PC-9 (cell line): ENCODE measurements around the gene ZNF516. TPM values are rescaled to one million over a fixed set of nuclear protein-coding genes. Genes with fewer than 3 reads are reported as not detected.

ENCODE experiments used
- BruUV-seq: library from RNA; stranded (reverse); fragments of 400-500 nt; replicated peaks from 2 replicates; lab custom pipeline; 2021; lab: Mats Ljungman, UMichigan
- CTCF ChIA-PET: fragments of 300-600 bp; sonication (Branson Sonifier 250); formaldehyde crosslinking; loops from one replicate; lab custom pipeline; 2022; ENCODE audit warnings: antibody characterized with exemption; lab: Charles Lee
- POLR2A ChIA-PET: fragments of 300-600 bp; sonication (Branson Sonifier 250); formaldehyde crosslinking; loops from one replicate; lab custom pipeline; 2022; ENCODE audit warnings: antibody characterized with exemption; ENCODE audit not compliant: unreplicated experiment; lab: Charles Lee
- DNase-seq, 2 experiments: peaks; one replicate each; pipeline versions ENCODE4 v3.0.0 to v3.0.0-alpha.2; 2015 to 2022; ENCODE audit warnings: mixed read lengths in 1 of 2
- H2AFZ ChIP-seq: fragments of 200-600 bp; sonication (generic); 2 replicates; pipeline ENCODE4 v1.8.1; 2017; ENCODE audit warnings: antibody characterized with exemption
- H3F3A ChIP-seq: fragments of 200-600 bp; sonication (generic); 2 replicates; pipeline ENCODE4 v1.8.1; 2017; ENCODE audit warnings: antibody characterized with exemption, mild to moderate bottlenecking, low read depth; ENCODE audit not compliant: insufficient read depth
- H3K27ac ChIP-seq: fragments of 200-600 bp; sonication (generic); 2 replicates; pipeline ENCODE4 v1.6.1; 2016; ENCODE audit warnings: mixed run types
- H3K27me3 ChIP-seq: fragments of 200-600 bp; sonication (generic); 2 replicates; pipeline ENCODE4 v1.6.1; 2016; ENCODE audit warnings: low read depth, mixed run types; ENCODE audit not compliant: insufficient read depth
- H3K36me3 ChIP-seq: fragments of 200-600 bp; sonication (generic); 2 replicates; pipeline ENCODE4 v1.6.1; 2016; ENCODE audit warnings: low read depth, mixed run types
- H3K4me1 ChIP-seq: fragments of 200-600 bp; sonication (generic); replicated peaks from 2 replicates; pipeline ENCODE4 v1.6.1; 2016; ENCODE audit warnings: mixed run types; ENCODE audit not compliant: insufficient read depth
- H3K4me2 ChIP-seq: fragments of 200-600 bp; sonication (generic); 2 replicates; pipeline ENCODE4 v1.6.1; 2017; ENCODE audit warnings: mixed run types
- H3K4me3 ChIP-seq: fragments of 200-600 bp; sonication (generic); 2 replicates; pipeline ENCODE4 v1.6.1; 2016; ENCODE audit warnings: mixed run types
- H3K79me2 ChIP-seq: fragments of 200-600 bp; sonication (generic); 2 replicates; pipeline ENCODE4 v1.6.1; 2017; ENCODE audit warnings: low read depth, mixed run types
- H3K9me2 ChIP-seq: fragments of 200-600 bp; sonication (generic); 2 replicates; pipeline ENCODE4 v1.8.1; 2017; ENCODE audit warnings: mild to moderate bottlenecking; ENCODE audit not compliant: insufficient read depth
- H3K9me3 ChIP-seq: fragments of 200-600 bp; sonication (generic); 2 replicates; pipeline ENCODE4 v1.8.1; 2016; ENCODE audit warnings: low read depth; ENCODE audit not compliant: insufficient read depth
- H4K20me1 ChIP-seq: fragments of 200-600 bp; sonication (generic); 2 replicates; pipeline ENCODE4 v1.8.1; 2017; ENCODE audit not compliant: insufficient read depth
- EZH2 ChIP-seq: fragments of 200-600 bp; sonication (generic); IDR thresholded peaks from 2 replicates; pipeline ENCODE4 v1.8.0; 2017; ENCODE audit warnings: antibody characterized with exemption, low read depth
- intact Hi-C: fragments of 100-400 bp; cut with micrococcal nuclease; formaldehyde crosslinking; loops from one replicate; pipeline ENCODE4 v1.10.0; 2022; ENCODE audit not compliant: unreplicated experiment
- total RNA-seq: library from RNA; stranded (reverse); gene quantifications from 2 replicates; pipeline ENCODE4 v1.2.3, GENCODE V29; 2021
- TF ChIP-seq, protein P1 (sequence below): fragments of 200-600 bp; sonication (generic); conservative IDR thresholded peaks from 2 replicates; pipeline ENCODE4 v1.6.1; 2017; ENCODE audit warnings: mixed run types, antibody characterized with exemption, mild to moderate bottlenecking, moderate library complexity

The ZNF516 gene
- total RNA-seq, 1 experiment from 2014 or later, result 32.7 TPM

- intact Hi-C loops, result loop anchor here (1.0 to 5.0 kb wide), 5 partner anchors 16 to 194 kb away; no protein-coding TSS in a partner anchor
- Histone ChIP-seq H3K27ac (peak overlapping the region; percentile 55), H3K79me2 (peaks cover 39% of the 10 kb centered on the region), H3K27me3 (no peaks in the 10 kb centered on the region), H3K4me2 (peak overlapping the region; percentile 90), H2AFZ (peak overlapping the region; percentile 49), H3K4me1 (peaks cover 14% of the 10 kb centered on the region), H3F3A (peaks cover 25% of the 10 kb centered on the region), H3K36me3 (no peaks in the 10 kb centered on the region), H3K4me3 (peak overlapping the region; percentile 70), H3K9me3 (no peaks in the 10 kb centered on the region), H3K9me2 (no peaks in the 10 kb centered on the region), H4K20me1 (peaks cover 19% of the 10 kb centered on the region; the same call in 1 of the 2 replicates)
- BruUV-seq, result no TSS peak
- ChIA-PET CTCF (interaction anchor here (0.6 kb wide), 1 partner anchor 35 kb away, joined by 3 read pairs; no protein-coding TSS in a partner anchor), POLR2A (no interaction called here)
- peak in 1 of 2 experiments; percentile 43 for DNase-seq
- TF ChIP-seq EZH2, result no peak
- TF ChIP-seq, protein P1, sequence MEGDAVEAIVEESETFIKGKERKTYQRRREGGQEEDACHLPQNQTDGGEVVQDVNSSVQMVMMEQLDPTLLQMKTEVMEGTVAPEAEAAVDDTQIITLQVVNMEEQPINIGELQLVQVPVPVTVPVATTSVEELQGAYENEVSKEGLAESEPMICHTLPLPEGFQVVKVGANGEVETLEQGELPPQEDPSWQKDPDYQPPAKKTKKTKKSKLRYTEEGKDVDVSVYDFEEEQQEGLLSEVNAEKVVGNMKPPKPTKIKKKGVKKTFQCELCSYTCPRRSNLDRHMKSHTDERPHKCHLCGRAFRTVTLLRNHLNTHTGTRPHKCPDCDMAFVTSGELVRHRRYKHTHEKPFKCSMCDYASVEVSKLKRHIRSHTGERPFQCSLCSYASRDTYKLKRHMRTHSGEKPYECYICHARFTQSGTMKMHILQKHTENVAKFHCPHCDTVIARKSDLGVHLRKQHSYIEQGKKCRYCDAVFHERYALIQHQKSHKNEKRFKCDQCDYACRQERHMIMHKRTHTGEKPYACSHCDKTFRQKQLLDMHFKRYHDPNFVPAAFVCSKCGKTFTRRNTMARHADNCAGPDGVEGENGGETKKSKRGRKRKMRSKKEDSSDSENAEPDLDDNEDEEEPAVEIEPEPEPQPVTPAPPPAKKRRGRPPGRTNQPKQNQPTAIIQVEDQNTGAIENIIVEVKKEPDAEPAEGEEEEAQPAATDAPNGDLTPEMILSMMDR, result no peak
Observed at GRCh38 chr18:76493213-76494161, 1.6 kb downstream of the ZNF516 start.

- intact Hi-C loops, result loop anchor here (1.0 to 5.0 kb wide), 4 partner anchors 15 to 195 kb away; no protein-coding TSS in a partner anchor
- Histone ChIP-seq H3K27ac (peak overlapping the region; percentile 63), H3K4me3 (peak overlapping the region; percentile 70), H3K79me2 (peaks cover 46% of the 10 kb centered on the region), H3K27me3 (no peaks in the 10 kb centered on the region), H3K4me2 (peak overlapping the region; percentile 90), H3K4me1 (peaks cover 14% of the 10 kb centered on the region), H3F3A (peaks cover 25% of the 10 kb centered on the region), H3K9me3 (no peaks in the 10 kb centered on the region), H4K20me1 (peaks cover 26% of the 10 kb centered on the region; the same call in 1 of the 2 replicates), H3K9me2 (no peaks in the 10 kb centered on the region), H2AFZ (peak overlapping the region; percentile 85), H3K36me3 (no peaks in the 10 kb centered on the region)
- POLR2A ChIA-PET, result no interaction called here
- BruUV-seq, result TSS peak; percentile 63
- peak; percentile 95 for DNase-seq
- TF ChIP-seq, protein P1, result no peak
- TF ChIP-seq EZH2, result no peak
- CTCF ChIA-PET, result interaction anchor here (0.6 kb wide), 1 partner anchor 36 kb away, joined by 3 read pairs; no protein-coding TSS in a partner anchor
Observed at GRCh38 chr18:76492669-76493212, 2.3 kb downstream of the ZNF516 start.
